Mesenteric fat pad (tissue), 1 donor: ENCODE measurements around the gene PFN3. TPM values are rescaled to one million over a fixed set of nuclear protein-coding genes. Genes with fewer than 3 reads are reported as not detected.
"Not testable (repeated sequence)": the region's sequence is repeated elsewhere in the genome, so short reads cannot be mapped to it uniquely, and the experiment has no call there.

Experiments used
- DNase-seq: peaks from one replicate; pipeline ENCODE4 v3.0.0-alpha.2; 2020; ENCODE audit warnings: low spot score
- total RNA-seq: library from RNA; stranded (reverse); fragmentation: NEBNext Ultra II Directional; extraction: Animal tissue kit (Norgen Biotek cat#: 25700); gene quantifications from one replicate; pipeline ENCODE4 v1.2.1, GENCODE V29; 2021
- donor health status: DM: yes; HTN: yes; CAD: no.

PFN3 gene
- total RNA-seq, 1 donor from 2014 or later, result not detected

GRCh38 chr5:177396807-177397206 is 3.7 kb downstream of the PFN3 start:
- DNase-seq, result no peak

DNA sequence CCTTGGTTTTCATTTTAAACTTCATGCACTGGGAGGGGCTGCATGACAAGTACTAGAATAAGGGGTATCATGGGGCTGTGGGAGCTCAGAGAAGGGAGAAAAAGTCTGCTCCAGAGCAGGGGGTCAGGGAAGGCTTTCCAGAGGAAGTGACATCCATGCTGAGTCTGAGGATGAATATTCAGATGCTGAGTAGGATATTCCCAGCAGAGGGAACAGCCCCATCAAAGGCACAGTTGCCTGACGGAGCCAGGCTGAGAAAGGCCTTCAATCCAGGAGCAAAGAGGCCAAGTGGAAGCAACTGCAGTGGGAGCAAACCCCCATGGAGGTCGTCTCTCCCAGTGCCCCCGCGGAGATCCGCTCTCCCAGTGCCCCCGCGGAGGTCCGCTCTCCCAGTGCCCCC is 4.4 kb downstream of the PFN3 start:
- no peak for DNase-seq

- DNase-seq, result no peak
These were observed 6.5 kb downstream of the PFN3 start for GRCh38 chr5:177393990-177394389.

DNA sequence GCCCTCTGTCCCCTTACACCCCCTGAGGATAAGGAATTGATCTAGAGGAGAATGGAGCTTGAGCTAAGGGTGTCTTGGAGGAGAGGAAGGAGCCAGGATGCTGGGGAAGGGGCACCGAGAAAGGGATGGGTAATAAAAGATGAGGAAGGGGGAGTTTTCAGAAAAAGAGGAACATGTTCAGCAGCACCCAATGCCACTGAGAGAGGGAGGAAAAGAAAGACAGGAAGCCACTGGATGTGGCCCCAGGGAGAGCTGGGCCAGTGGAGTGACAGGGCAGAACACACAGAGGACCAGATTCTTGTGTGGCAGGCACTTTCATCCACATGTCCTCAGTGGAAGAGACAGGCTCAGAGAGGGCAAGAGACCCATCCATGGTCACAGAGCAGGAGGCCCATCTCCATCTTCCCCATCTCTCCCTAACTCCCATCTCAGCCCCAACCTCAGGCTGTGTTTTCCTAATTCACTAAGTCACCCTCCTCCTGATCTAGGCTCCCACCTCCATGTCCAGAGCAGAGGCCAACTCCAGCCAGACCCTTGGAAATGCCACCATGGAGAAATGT is 7.2 kb downstream of the PFN3 start:
- DNase-seq, result no peak

GRCh38 chr5:177392765-177393164 is 7.7 kb downstream of the PFN3 start:
- no peak for DNase-seq

DNA sequence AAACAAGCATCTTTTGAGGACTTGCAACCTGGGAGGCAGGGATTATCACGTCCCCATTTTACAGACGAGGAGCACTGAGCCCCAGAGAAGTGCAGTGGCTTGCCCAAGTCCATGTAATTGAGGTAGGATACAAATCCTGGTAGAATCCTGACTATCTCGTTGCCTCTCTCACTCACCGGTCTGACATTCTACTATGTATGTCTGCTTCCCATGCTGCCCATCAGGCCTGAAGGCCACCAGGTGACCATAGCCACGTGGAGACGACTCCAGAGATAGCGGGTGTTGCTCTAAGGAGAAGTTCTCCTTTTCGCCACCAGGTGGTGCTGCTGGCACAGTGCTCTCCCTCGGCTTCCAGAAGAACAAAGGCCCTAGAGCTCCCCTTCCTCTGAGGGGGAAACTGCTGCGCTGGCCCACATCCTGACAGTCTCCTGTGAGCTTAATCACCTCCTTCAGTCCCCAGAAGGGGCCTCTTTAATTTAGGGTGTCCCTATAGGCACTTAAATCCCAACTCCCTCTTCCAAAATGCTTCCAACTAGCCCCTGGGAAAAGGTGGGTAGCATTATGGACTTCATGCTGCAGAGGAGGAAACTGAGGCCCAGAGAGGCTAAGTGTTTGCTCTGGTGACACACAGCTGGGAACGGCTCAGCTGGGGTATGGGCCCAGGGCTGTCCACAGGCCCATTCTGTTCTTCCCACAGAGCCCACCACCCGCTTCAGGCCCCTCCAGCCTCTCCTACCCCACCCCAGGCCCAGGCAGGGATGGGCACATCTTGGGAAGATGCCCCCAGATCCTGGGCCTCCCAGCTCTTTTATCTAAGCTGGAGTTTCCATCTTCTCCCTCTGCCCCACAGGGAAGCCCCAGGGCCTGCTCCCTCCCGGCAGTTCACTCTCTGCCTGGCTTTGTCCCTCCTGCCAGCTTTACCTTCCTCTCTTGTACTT is 9.8 kb downstream of the PFN3 start:
- DNase-seq, result no peak

GRCh38 chr5:177389241-177390169 is 11.0 kb downstream of the PFN3 start:
- DNase-seq, result no peak

DNA sequence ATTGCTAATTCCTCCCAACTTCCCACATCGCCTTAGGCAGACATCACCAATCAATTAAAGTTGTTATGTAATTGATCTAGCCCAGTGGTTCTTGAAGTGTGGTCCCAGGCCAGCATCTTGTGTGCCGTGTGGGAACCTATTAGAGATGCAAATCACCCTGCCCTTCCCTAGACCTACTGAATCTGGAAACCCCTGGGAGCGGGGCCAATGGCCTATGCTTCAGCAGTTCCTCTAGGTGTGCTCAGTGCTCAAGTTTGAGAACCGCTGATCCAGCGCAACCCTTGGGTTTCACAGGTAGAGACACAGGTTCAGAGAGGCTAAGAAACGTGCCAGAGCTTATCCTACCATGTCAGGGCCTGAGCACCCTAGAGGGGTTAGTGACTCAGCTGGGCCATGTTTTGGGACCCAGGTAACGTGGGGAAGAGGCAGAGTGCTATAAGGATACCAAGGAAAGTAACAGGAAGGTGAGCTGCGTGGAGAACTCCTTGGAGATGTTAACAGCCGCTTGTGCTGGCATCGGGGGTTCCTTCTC is 11.9 kb downstream of the PFN3 start:
- no peak for DNase-seq

GRCh38 chr5:177387405-177387804 is 13.1 kb downstream of the PFN3 start:
- no peak for DNase-seq

DNA sequence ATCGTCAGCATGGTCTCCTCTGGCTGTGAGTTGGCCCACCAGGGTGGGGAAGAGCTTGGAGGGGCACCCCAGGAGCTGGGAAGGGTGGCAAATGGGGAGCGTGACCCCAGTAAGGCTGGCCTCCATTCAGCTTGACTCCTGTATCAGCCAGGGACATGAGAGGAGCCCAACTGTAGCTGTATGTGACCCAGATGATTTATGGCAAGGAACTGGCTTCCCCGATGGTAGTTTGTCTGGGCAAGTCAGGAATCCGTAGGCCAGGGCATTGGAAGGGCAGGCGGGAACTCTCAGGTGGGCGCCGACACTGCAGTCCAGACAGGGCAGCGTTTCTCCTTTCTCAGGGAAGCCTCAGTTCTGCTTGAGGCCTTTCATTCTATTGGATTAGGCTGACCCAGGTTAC is 13.9 kb downstream of the PFN3 start:
- DNase-seq, result no peak

DNA sequence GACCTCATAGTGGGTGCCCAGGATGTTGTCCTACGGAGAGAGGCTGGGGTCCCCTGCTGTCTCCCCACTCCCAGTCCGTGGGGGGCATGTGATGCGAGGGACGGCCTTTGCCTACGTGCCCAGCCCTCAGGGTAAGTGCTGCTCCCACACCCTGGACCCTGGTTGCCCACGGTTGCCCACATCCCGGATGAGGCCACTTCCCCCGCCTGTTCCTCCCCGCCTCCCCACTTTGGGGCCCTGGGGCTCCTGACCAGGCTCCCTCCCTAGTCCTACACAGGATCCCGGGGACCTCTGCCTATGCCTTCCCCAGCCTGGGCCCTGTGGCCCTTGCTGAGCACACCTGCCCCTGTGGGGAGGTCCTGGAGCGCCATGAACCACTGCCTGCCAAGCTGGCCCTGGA is 14.7 kb downstream of the PFN3 start:
- DNase-seq, result no peak

DNA sequence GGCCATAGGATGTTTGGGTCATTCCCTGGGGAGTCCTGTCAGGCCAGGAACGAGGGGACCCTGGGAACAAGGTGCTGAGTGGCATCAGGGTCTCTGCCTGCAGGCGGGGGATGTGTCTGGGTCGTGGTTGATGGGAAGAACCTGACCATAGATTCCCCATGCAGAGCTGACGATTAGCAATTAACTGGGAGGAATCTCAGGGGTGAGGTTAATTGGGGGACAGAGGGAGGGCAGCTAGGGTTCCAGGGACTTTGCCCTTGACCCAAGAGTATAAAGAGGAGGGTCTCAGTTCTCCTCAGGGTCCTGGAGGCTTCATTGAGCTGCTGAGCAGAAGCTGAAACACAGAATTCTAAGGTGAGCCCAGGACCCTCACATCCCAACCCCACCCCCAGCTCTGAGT is 16.3 kb downstream of the PFN3 start, which contains the start of gene SLC34A1:
TSS of gene SLC34A1 (plus strand) at position 301 of the 400 bp plus-strand sequence. CDS start 1,308 bp downstream, outside the sequence.
- DNase-seq, result no peak

DNA sequence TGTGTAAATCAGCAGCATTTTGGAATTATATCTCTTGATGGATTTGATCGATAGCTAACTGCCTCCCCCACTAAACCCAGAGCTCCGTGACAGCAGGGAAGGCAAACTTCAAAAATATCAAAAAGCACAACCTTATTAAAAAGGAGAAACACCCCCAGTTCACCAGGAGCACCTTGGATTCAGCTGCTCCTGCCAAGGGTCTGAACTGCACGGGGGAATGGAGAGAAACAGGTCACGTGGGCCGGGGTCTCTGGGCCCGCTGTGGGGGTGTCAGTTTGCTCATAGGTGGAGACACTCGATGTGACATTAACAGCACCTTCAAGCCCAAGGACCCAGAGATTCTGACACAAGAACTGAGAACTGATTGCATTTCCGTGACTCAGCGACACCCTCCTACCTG is 17.3 kb downstream of the PFN3 start:
- no peak for DNase-seq

DNA sequence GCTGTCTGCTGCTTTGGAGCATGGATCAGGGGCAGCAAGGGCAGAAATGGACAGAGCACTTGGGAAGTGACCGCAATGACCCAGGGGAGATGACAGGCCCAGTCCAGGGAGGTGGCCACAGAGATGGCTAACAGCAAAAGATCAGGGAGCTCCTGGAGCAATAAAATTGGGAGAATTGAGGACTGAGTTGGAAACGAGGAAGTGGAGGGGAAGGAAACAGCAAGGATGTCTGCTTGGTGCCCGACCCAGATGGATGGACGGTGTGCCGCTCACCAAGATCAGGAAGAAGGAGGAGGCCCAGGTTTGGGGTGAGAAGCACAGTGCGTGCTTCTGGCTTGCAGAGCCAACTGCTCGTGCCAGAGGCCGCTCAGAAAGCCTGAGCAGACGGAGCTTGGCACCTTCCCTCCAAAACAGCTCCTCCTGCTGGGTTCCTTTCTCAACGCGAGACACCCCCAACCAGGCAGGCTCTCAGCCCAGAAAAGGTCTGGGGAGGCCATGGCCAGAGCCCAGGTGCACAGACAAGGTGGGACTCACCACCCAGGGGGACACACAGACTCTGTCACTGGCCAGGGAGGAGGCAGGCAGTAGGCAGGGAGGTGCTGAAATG is 17.9 kb downstream of the PFN3 start:
- no peak for DNase-seq

DNA sequence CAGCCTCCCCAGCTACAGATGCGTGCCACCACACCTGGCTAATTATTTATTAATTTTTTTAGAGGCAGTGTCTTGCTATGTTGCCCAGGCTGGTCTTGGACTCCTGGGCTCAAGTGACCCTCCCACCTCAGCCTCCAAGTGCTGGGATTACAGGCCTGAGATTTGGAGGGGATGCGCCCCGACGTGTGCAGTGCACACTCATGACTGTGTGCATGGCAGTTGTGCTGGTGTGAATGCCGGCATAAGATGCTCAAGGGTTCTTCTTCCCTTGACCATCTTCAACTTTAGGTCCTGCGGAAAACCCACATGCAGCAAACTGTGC is 19.7 kb downstream of the PFN3 start:
- DNase-seq, result no peak

DNA sequence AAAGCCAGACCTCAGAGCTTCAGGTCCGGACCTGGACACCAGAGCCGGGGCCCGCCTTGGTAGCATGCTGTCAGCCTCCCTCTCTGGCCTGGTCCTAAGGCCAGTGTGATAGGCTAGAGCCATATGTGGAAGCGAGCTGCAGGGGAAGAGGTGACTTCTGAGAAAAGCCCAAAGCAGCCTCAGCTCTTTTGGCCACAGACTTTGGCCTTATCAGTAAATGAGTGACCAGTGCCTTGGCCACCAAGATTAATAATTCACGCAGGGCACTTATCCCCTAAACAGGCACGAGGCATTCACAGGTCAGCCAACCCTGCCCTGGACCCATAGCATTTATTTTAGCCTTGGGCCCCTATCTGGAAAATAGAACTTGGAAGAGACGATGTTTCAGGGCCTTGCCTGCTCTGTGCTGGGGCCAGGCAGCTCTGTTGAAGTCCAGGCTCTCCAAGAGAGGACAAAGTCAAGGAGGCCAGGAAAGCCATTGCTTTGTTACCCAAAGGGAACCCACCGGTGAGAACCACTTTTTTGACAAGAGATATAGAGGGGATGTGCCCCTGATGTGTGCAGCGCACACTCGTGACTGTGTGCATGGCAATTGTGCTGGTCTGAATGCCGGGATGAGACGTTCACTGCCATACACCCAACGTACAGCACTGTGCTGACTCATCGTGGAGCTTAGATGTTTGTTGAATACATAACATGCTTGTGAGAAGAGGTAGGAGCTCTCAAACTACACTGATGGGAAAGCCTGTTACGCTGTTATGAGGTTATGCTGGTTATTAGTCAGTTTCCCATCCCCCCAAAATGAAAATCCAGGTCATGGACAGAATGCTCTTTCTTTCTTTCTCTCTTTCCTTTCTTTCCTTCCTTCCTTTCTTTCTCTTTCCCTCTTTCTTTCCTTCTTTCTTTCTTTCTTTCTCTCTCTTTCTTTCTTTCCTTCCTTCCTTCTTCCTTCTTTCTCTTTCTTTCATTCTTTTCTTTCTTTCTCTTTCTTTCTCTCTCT is 21.3 kb downstream of the PFN3 start:
- DNase-seq, result no peak

DNA sequence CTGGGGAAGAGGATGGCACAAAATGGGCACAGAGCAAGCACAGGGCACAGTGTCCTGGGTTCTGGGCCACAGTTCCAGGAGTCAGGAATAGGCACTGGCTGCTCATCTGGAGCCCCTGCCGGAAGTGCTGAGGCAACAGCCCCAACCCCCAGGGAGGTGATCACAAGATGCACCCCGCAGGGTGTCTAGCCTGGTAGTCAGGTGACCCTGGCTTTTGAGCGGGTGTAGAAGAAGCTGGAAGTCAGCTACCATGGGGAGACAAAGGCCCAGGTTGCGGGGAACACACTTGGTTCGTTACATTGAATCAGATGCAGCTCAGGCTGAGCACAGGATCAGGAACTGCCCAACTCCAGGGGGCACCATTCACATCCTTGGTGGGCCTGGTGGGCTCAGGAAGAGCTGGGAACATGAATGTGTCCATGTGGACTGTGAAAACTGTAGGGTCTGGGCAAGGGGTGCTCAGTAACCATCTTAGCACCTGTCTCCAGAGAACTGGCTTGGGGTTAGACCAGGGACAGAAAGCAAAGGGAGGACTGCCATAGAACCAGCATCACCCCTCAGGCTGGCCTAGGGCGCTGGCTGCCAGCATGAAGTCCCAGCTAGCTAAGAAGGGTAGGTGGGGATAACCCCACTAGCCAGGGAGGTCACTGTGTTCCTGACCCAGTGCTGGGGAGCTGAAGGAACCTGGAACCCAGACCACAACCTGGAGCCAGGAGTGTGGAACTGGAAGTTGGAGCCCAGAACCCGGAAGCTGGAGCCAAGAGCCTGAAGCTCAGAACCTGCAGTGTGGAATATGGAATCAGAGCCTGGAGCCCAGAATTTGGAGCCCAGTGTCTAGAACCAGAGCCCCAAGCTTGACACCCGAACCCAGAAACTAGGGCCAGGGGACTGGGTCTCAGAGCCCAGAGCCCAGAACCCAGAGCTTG is 22.3 kb downstream of the PFN3 start:
- no peak for DNase-seq

DNA sequence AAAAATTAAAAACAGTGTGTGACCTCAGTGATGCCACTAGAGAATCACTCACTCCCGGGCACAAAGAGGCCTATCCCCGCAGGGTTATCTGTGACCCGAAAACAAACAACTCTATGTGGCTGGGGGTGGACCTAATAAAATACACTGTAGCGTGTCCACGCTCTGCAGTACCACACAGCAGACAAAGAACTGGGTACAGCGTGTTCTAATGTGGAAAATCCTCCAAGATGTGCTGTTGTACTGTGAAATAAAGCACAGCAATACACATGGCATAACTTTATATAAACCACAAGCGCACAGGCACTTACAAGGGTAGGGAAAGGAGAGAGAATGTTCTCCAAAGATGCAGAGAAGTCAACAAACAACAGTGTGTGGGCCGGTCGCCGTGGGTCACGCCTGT is 24.4 kb downstream of the PFN3 start:
- DNase-seq, result no peak

GRCh38 chr5:177375516-177375915 is 24.9 kb downstream of the PFN3 start:
- DNase-seq, result not testable (repeated sequence)
